HepG2 (cell line): ENCODE results near the gene LRRC28. TPM values are rescaled to one million over a fixed set of nuclear protein-coding genes. Genes with fewer than 3 reads are reported as not detected.

ENCODE experiments used
- ASH2L ChIP-seq: fragments of 300-600, 200-600 bp; sonication (generic); IDR thresholded peaks from 2 replicates; pipeline ENCODE4 v1.7.0; 2017; ENCODE audit warnings: low read depth, mild to moderate bottlenecking, moderate library complexity, mixed read lengths, low read length; ENCODE audit not compliant: insufficient read length
- BRD4 ChIP-seq: sonication (generic); formaldehyde crosslinking; IDR thresholded peaks from 2 replicates; pipeline ENCODE4 v1.4.0; 2020; ENCODE audit warnings: missing genetic modification reagents
- HNF4A ChIP-seq: sonication (generic); formaldehyde crosslinking; IDR thresholded peaks from 2 replicates; pipeline ENCODE4 v1.4.0; 2020; ENCODE audit warnings: missing genetic modification reagents
- KLF6 ChIP-seq: IDR thresholded peaks from 2 replicates; pipeline ENCODE4 v1.8.0; 2016; ENCODE audit warnings: missing biosample characterization, missing genetic modification reagents
- MEIS1 ChIP-seq: sonication (generic); formaldehyde crosslinking; IDR thresholded peaks from 2 replicates; pipeline ENCODE4 v1.9.0; 2021; ENCODE audit warnings: mild to moderate bottlenecking, missing genetic modification reagents, moderate library complexity, borderline replicate concordance
- MTA1 ChIP-seq: sonication (generic); formaldehyde crosslinking; IDR thresholded peaks from 2 replicates; pipeline ENCODE4 v1.4.0; 2020; ENCODE audit warnings: missing genetic modification reagents, mild to moderate bottlenecking, borderline replicate concordance
- NR2F6 ChIP-seq, 2 experiments: IDR thresholded peaks; 2 replicates each; pipeline ENCODE4 v1.6.1; 2016; ENCODE audit warnings: antibody characterized with exemption in 1 of 2, mild to moderate bottlenecking in 1 of 2
- PHF8 ChIP-seq: sonication (generic); formaldehyde crosslinking; IDR thresholded peaks from 2 replicates; pipeline ENCODE4 v1.5.0; 2020; ENCODE audit warnings: missing genetic modification reagents
- POLR2AphosphoS5 ChIP-seq: IDR thresholded peaks from 2 replicates; pipeline ENCODE4 v1.6.1; 2012; ENCODE audit warnings: low read depth, low read length
- SIX4 ChIP-seq: sonication (generic); formaldehyde crosslinking; IDR thresholded peaks from 2 replicates; pipeline ENCODE4 v1.4.0; 2020; ENCODE audit warnings: missing genetic modification reagents
- SKI ChIP-seq: fragments of 450-650 bp; IDR thresholded peaks from one replicate; pipeline ENCODE4 v1.6.1; 2018; ENCODE audit warnings: mild to moderate bottlenecking; ENCODE audit not compliant: partially characterized antibody
- TCF7 ChIP-seq: sonication (generic); IDR thresholded peaks from 2 replicates; pipeline ENCODE4 v1.6.1; 2016; ENCODE audit warnings: antibody characterized with exemption, low read depth
- TRIM24 ChIP-seq: sonication (generic); formaldehyde crosslinking; IDR thresholded peaks from 2 replicates; pipeline ENCODE4 v1.8.0; 2022; ENCODE audit warnings: mild to moderate bottlenecking, missing genetic modification reagents
- ZFP36 ChIP-seq: fragments of 150-350 bp; IDR thresholded peaks from 2 replicates; pipeline ENCODE4 v1.6.1; 2018; ENCODE audit warnings: borderline replicate concordance, low read length, low read depth; ENCODE audit not compliant: partially characterized antibody
- ZFP41 ChIP-seq: sonication (generic); formaldehyde crosslinking; IDR thresholded peaks from 2 replicates; pipeline ENCODE4 v1.4.0; 2020; ENCODE audit warnings: mild to moderate bottlenecking, missing genetic modification reagents, borderline replicate concordance
- ZNF629 ChIP-seq: sonication (generic); formaldehyde crosslinking; conservative IDR thresholded peaks from 2 replicates; pipeline ENCODE4 v1.5.0; 2020; ENCODE audit warnings: missing genetic modification reagents
- polyA plus RNA-seq, 8 experiments: library from polyadenylated mRNA; depleted of rRNA in 3 of 8; stranded (reverse) in 7 of 8; unstranded in 1 of 8; fragments of >200 nt; fragmentation: Illumina TruSeq in 4 of 8; extraction: Trizol in 4 of 8; gene quantifications; 2 replicates each; pipeline versions ENCODE4 v1.2.1 to v1.2.3, GENCODE V29; 2011 to 2016; ENCODE audit warnings: low read depth in 4 of 8, missing spikeins in 1 of 8, mixed read lengths in 1 of 8; ENCODE audit not compliant: insufficient read depth in 1 of 8
- total RNA-seq, 5 experiments: library from RNA; depleted of rRNA; stranded (reverse); fragments of >200 nt; fragmentation: Illumina TruSeq; extraction: Trizol; gene quantifications; 2 replicates each; pipeline ENCODE4 v1.2.3, GENCODE V29; 2016; ENCODE audit warnings: low read depth in 1 of 5
- TF ChIP-seq, protein P1 (sequence below): sonication (generic); formaldehyde crosslinking; IDR thresholded peaks from 2 replicates; pipeline ENCODE4 v1.4.0; 2020; ENCODE audit warnings: low read depth, missing genetic modification reagents
- TF ChIP-seq, protein P2 (sequence below): sonication (generic); formaldehyde crosslinking; IDR thresholded peaks from 2 replicates; pipeline ENCODE4 v1.4.0; 2020; ENCODE audit warnings: missing genetic modification reagents, borderline replicate concordance
- TF ChIP-seq, protein P3 (sequence below): sonication (generic); formaldehyde crosslinking; IDR thresholded peaks from 2 replicates; pipeline ENCODE4; 2020; ENCODE audit warnings: missing genetic modification reagents, mild to moderate bottlenecking, borderline replicate concordance

The LRRC28 gene
- total and polyA plus RNA-seq, 2 of the 13 experiments (the other 11 are each of a cell fraction or from before 2014, with no cell fraction given): 17.5 to 21.3 TPM

DNA sequence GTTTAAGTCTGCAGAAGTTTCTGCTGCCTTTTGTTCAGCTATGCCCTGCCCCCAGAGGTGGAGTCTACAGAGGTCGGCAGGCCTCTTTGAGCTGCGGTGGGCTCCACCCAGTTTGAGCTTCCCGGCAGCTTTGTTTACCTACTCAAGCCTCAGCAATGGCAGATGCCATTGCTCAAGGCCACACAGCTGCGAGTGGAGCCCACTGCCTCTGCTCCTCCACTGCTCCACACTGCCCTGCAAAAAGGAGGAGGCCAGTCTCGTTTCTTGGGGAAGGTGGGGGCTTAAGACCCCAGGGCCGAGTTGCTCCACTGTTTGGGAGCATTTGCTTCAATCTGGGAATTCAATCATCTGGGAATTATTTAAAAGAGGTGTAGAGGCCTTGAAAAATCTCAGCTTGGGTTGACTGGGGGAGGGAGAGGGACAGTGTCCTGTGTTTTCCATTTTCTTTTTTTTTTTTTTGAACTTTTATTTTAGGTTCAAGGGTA lies 169.9 kb downstream of the LRRC28 start (continued):
- TF ChIP-seq PHF8 (CRISPR knock-in tag) (peak; percentile 67), TRIM24 (no peak), MTA1 (CRISPR knock-in tag) (peak; percentile 95), HNF4A (CRISPR knock-in tag) (peak; percentile 66), ZFP41 (CRISPR knock-in tag) (no peak), SIX4 (CRISPR knock-in tag) (0 out of 2 replicates have a peak, but pooled peaks have one; percentile 42), MEIS1 (CRISPR knock-in tag) (peak; percentile 41; the same call in 1 of the 2 replicates), KLF6 (CRISPR knock-in tag) (peak; percentile 79; the same call in 1 of the 2 replicates), TCF7 (peak; percentile 82), ZNF629 (CRISPR knock-in tag) (no peak; the same call in 1 of the 2 replicates), NR2F6 (IDR thresholded peaks at IDR 0.05) (0 out of 2 replicates have a peak, but pooled peaks have one; percentile 17), NR2F6 (CRISPR knock-in tag; IDR thresholded peaks at IDR 0.05) (peak; percentile 68), POLR2AphosphoS5 (0 out of 2 replicates have a peak, but pooled peaks have one; percentile 23), SKI (peak; percentile 23), BRD4 (CRISPR knock-in tag) (peak; percentile 73; the same call in 1 of the 2 replicates), ZFP36 (no peak), ASH2L (peak; percentile 94)
- TF ChIP-seq, protein P1, sequence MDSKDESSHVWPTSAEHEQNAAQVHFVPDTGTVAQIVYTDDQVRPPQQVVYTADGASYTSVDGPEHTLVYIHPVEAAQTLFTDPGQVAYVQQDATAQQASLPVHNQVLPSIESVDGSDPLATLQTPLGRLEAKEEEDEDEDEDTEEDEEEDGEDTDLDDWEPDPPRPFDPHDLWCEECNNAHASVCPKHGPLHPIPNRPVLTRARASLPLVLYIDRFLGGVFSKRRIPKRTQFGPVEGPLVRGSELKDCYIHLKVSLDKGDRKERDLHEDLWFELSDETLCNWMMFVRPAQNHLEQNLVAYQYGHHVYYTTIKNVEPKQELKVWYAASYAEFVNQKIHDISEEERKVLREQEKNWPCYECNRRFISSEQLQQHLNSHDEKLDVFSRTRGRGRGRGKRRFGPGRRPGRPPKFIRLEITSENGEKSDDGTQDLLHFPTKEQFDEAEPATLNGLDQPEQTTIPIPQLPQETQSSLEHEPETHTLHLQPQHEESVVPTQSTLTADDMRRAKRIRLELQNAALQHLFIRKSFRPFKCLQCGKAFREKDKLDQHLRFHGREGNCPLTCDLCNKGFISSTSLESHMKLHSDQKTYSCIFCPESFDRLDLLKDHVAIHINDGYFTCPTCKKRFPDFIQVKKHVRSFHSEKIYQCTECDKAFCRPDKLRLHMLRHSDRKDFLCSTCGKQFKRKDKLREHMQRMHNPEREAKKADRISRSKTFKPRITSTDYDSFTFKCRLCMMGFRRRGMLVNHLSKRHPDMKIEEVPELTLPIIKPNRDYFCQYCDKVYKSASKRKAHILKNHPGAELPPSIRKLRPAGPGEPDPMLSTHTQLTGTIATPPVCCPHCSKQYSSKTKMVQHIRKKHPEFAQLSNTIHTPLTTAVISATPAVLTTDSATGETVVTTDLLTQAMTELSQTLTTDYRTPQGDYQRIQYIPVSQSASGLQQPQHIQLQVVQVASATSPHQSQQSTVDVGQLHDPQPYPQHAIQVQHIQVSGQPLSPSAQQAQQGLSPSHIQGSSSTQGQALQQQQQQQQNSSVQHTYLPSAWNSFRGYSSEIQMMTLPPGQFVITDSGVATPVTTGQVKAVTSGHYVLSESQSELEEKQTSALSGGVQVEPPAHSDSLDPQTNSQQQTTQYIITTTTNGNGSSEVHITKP (CRISPR knock-in tag): peak; percentile 60; the same call in 1 of the 2 replicates
- TF ChIP-seq, protein P2, sequence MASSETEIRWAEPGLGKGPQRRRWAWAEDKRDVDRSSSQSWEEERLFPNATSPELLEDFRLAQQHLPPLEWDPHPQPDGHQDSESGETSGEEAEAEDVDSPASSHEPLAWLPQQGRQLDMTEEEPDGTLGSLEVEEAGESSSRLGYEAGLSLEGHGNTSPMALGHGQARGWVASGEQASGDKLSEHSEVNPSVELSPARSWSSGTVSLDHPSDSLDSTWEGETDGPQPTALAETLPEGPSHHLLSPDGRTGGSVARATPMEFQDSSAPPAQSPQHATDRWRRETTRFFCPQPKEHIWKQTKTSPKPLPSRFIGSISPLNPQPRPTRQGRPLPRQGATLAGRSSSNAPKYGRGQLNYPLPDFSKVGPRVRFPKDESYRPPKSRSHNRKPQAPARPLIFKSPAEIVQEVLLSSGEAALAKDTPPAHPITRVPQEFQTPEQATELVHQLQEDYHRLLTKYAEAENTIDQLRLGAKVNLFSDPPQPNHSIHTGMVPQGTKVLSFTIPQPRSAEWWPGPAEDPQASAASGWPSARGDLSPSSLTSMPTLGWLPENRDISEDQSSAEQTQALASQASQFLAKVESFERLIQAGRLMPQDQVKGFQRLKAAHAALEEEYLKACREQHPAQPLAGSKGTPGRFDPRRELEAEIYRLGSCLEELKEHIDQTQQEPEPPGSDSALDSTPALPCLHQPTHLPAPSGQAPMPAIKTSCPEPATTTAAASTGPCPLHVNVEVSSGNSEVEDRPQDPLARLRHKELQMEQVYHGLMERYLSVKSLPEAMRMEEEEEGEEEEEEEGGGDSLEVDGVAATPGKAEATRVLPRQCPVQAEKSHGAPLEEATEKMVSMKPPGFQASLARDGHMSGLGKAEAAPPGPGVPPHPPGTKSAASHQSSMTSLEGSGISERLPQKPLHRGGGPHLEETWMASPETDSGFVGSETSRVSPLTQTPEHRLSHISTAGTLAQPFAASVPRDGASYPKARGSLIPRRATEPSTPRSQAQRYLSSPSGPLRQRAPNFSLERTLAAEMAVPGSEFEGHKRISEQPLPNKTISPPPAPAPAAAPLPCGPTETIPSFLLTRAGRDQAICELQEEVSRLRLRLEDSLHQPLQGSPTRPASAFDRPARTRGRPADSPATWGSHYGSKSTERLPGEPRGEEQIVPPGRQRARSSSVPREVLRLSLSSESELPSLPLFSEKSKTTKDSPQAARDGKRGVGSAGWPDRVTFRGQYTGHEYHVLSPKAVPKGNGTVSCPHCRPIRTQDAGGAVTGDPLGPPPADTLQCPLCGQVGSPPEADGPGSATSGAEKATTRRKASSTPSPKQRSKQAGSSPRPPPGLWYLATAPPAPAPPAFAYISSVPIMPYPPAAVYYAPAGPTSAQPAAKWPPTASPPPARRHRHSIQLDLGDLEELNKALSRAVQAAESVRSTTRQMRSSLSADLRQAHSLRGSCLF (CRISPR knock-in tag): no peak
- TF ChIP-seq, protein P3, sequence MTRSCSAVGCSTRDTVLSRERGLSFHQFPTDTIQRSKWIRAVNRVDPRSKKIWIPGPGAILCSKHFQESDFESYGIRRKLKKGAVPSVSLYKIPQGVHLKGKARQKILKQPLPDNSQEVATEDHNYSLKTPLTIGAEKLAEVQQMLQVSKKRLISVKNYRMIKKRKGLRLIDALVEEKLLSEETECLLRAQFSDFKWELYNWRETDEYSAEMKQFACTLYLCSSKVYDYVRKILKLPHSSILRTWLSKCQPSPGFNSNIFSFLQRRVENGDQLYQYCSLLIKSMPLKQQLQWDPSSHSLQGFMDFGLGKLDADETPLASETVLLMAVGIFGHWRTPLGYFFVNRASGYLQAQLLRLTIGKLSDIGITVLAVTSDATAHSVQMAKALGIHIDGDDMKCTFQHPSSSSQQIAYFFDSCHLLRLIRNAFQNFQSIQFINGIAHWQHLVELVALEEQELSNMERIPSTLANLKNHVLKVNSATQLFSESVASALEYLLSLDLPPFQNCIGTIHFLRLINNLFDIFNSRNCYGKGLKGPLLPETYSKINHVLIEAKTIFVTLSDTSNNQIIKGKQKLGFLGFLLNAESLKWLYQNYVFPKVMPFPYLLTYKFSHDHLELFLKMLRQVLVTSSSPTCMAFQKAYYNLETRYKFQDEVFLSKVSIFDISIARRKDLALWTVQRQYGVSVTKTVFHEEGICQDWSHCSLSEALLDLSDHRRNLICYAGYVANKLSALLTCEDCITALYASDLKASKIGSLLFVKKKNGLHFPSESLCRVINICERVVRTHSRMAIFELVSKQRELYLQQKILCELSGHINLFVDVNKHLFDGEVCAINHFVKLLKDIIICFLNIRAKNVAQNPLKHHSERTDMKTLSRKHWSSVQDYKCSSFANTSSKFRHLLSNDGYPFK (CRISPR knock-in tag): peak; percentile 40; the same call in 1 of the 2 replicates
